Measurements from ENCODE around the gene PRKCZ. TPM values are rescaled to one million over a fixed set of nuclear protein-coding genes. Genes with fewer than 3 reads are reported as not detected.

PRKCZ gene
- total RNA-seq, 1 donor from 2014 or later, result 37.6 TPM

- H3K27me3 ChIP-seq (ENCODE audit: control insufficient read depth, insufficient read depth, low read length), result peaks cover 70% of the 10 kb centered on the region
- no peak overlapping the region for H3K4me3 ChIP-seq (ENCODE audit: low read depth, low read length)
- no peaks in the 10 kb centered on the region for H3K36me3 ChIP-seq (ENCODE audit: control insufficient read depth, insufficient read depth, low read length)
- TF ChIP-seq, protein P1, sequence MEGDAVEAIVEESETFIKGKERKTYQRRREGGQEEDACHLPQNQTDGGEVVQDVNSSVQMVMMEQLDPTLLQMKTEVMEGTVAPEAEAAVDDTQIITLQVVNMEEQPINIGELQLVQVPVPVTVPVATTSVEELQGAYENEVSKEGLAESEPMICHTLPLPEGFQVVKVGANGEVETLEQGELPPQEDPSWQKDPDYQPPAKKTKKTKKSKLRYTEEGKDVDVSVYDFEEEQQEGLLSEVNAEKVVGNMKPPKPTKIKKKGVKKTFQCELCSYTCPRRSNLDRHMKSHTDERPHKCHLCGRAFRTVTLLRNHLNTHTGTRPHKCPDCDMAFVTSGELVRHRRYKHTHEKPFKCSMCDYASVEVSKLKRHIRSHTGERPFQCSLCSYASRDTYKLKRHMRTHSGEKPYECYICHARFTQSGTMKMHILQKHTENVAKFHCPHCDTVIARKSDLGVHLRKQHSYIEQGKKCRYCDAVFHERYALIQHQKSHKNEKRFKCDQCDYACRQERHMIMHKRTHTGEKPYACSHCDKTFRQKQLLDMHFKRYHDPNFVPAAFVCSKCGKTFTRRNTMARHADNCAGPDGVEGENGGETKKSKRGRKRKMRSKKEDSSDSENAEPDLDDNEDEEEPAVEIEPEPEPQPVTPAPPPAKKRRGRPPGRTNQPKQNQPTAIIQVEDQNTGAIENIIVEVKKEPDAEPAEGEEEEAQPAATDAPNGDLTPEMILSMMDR (IDR thresholded peaks at IDR 0.05; ENCODE audit: insufficient read depth, low read length, poor library complexity, severe bottlenecking), result no peak
- no peak for DNase-seq (ENCODE audit: low read depth)
Observed at GRCh38 chr1:2018217-2019171, 31.7 kb upstream of the PRKCZ start.

DNA sequence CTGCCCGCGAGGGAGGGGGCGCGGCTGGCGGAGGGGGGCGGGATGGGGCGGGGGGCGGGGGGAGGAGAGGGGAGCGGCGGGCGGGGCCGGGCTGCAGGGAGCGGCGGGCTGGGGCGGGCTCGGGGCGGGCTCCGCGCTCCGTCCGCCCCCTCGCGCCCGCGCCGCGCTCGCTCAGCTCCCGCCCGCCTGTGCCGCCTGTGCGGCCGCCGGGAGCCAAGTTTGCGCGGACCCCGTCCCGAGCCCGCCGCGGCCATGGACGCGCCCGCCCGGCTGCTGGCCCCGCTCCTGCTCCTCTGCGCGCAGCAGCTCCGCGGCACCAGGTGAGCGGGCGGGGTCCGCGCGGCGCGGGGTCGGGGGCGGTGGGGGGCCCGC lies 31.1 kb upstream of the PRKCZ start, which contains the start of gene GABRD:
GABRD (plus strand) TSS at position 174 of the 372 bp plus-strand sequence; CDS start at position 253, 79 bp downstream.
- TF ChIP-seq, protein P1 (IDR thresholded peaks at IDR 0.05; ENCODE audit: insufficient read depth, low read length, poor library complexity, severe bottlenecking), result no peak
- Histone ChIP-seq H3K36me3 (ENCODE audit: control insufficient read depth, insufficient read depth, low read length) (no peaks in the 10 kb centered on the region), H3K4me3 (ENCODE audit: low read depth, low read length) (no peak within 1 kb of the TSS), H3K27me3 (ENCODE audit: control insufficient read depth, insufficient read depth, low read length) (peaks cover 73% of the 10 kb centered on the region)
- DNase-seq (ENCODE audit: low read depth), result no peak

GRCh38 chr1:2019571-2020309 lies 30.5 kb upstream of the PRKCZ start:
- TF ChIP-seq, protein P1 (IDR thresholded peaks at IDR 0.05; ENCODE audit: insufficient read depth, low read length, poor library complexity, severe bottlenecking), result no peak
- H3K27me3 ChIP-seq (ENCODE audit: control insufficient read depth, insufficient read depth, low read length), result peaks cover 79% of the 10 kb centered on the region
- DNase-seq (ENCODE audit: low read depth), result no peak
- H3K4me3 ChIP-seq (ENCODE audit: low read depth, low read length), result no peak overlapping the region
- no peaks in the 10 kb centered on the region for H3K36me3 ChIP-seq (ENCODE audit: control insufficient read depth, insufficient read depth, low read length)

DNA sequence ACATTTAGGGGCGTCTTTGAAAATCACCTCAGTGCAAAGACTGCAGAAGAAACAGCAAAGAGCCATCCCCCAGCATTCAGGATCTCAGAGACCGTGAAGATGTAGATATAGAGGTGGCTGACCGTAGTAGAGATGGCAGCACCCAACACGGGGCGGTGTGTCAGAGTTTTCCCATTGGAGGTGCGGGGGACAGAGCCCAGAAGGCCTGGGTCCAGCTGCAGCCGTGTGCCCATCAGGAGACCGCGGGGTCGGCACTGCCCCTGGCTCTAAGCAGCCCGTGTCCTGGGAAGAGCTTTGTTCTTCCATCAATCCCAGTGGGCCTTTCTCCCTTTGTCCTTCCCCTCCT lies 29.9 kb upstream of the PRKCZ start:
- TF ChIP-seq, protein P1 (IDR thresholded peaks at IDR 0.05; ENCODE audit: insufficient read depth, low read length, poor library complexity, severe bottlenecking), result no peak
- Histone ChIP-seq H3K4me3 (ENCODE audit: low read depth, low read length) (no peak overlapping the region), H3K36me3 (ENCODE audit: control insufficient read depth, insufficient read depth, low read length) (no peaks in the 10 kb centered on the region), H3K27me3 (ENCODE audit: control insufficient read depth, insufficient read depth, low read length) (peaks cover 82% of the 10 kb centered on the region)
- no peak for DNase-seq (ENCODE audit: low read depth)

DNA sequence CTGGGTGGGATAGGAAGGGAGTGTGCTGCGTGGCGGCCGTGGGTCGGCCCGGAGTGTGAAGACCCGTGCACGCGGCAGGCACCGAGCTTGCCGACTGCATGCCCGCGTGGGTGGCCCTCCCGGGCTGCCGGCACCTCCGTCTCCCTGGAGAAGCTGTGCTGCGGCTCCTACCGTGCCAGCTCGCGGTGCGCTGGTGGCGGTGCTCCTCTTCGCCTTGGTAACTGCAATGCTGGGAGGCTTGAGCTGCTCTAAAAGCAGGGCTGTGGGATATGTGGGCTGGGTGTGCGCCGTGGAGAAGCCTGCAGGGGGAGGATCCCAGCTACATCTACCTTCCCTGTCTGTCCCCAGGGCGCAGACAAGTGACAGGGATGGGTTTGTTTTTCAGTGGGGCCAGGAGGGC lies 28.7 kb upstream of the PRKCZ start:
- H3K27me3 ChIP-seq (ENCODE audit: control insufficient read depth, insufficient read depth, low read length), result peaks cover 87% of the 10 kb centered on the region
- DNase-seq (ENCODE audit: low read depth), result no peak
- TF ChIP-seq, protein P1 (IDR thresholded peaks at IDR 0.05; ENCODE audit: insufficient read depth, low read length, poor library complexity, severe bottlenecking), result no peak
- no peak overlapping the region for H3K4me3 ChIP-seq (ENCODE audit: low read depth, low read length)
- no peaks in the 10 kb centered on the region for H3K36me3 ChIP-seq (ENCODE audit: control insufficient read depth, insufficient read depth, low read length)
